NCI-H2196 treated with DMSO at 0.1 percent for 48 hours (cell line): ENCODE measurements around the gene SPOCK1.

Experiments
- DNase-seq: peaks from one replicate; lab custom pipeline; 2025; ENCODE audit not compliant: unreplicated experiment; lab: John Stamatoyannopoulos, UW

The SPOCK1 gene

DNA sequence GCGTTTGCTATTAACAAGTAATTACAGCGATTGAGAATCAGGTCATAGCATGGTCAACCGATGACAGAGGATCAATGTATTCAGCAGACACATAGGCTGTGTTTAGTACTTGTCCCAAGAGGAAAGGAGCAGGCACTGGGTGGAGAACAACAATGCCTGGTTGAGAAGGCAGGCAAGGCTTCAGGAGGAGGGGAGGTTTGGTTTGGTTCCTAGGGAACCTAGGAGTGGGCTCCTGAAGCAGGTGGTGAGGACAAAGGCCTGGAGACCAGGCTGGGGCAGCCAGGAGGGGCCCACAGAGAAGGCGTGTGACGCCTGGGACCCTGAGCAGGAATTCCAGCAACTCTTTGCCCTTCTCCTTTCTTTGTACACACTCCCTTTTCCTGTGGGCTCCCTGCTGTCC lies 195.6 kb downstream of the SPOCK1 start:
- no peak for DNase-seq

DNA sequence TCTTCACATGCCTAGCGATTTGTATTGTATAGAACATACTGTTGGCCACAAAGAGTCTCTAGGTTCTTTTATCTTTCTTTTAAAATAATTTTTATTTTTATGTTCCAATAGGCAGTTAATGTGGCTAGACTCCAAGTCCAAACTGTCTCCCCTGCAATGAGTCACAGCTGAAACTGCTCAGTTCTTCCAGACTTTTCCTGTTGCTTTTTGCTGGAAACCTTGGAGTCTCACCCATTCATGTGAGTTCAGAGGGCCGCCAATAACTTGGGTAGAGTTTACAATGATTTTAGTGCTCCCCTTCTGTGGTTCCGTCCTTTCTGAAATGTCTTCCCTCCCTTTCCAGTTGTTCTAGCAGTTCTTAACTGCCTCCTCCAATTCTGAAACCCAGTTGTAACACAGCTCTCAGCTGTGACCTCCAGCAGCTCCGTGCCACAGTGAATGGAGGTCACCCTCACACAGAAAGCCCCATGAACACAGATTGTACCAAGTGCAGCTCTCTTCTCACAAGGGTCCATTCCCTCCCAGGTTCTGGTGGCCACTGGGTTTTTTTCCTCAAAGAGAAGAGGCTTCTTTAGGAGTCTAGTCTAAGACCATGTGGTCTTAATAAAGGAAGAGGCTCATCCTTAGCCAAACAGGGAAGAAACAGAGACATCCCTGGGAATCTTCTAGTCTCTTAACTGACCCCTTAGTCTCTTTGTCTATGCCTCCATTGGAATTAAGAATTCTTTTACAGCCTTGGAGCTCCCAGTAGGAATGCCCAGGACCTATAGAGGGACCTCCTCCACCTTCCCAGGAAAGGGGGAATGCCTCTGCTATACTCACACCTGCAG lies 198.5 kb downstream of the SPOCK1 start:
- no peak for DNase-seq

DNA sequence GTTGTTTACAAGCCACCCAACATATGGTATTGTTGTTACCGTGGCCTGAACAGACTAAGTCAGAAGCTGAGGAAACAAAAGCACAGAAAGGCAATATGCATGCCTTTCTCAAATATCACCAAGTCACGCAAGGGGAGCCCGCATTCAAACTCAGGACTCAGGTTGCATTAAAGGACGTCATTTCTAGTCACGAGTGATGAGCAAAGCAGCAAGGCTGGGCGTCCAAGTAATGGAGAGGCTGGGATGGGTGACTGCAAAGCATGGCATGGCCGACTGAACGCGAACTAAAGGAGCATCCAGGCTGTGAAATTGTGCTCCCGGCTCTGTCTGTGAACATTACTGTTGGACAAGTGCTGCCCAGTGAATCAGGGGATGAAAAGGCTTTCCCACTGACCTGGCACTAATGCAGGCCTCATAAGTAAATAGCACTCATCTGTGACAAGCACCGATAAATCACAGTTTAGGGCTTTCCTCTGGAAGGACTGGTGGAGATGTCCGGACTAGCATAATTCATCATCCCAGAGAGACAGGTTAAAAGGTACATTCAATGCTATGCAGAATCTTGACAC lies 202.8 kb downstream of the SPOCK1 start:
- peak; percentile 34 for DNase-seq

DNA sequence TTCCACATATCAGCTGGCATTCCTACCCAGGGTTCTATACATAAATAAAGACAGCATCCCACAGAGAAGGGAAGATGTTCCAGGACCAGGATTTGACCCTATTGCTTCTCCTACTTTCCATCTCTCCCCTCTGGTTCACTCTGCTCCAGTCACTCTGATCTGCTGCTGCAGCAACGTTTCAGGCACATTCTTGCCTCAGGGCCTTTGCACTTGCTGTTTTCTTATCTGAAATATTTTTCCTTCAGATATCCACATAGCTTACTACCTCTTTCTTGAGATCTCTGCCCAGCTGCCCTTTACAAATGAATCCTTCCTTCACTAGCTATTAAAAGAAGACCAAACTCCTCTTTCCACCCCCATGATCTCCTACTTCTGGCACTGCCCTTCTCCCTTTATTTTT lies 204.5 kb downstream of the SPOCK1 start:
- DNase-seq, result no peak

DNA sequence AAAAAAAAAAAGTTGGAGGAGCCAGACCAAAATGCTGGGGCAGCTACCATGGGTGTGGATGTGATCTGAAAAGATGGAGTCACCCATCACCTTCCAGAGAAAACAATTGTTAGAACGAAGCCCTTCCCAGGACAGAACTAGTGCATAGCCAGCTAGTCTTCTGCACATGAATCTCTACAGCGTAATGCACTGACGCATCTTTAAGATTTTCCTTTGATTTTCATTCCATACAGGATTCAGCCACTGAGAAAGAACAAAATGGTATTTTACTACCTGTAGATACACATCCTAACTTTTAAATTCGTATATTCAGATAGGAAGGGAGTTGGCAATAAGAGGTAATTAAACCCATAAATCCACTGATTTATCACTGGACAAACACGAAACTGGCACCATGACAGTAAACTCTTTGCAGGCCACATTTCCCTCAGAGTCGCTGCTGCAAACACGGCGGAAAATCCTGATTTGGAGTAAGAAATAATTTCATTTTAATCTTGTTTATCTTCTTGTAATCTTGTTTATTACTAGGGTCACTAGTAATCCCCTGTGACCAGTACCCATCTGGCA lies 206.6 kb downstream of the SPOCK1 start:
- no peak for DNase-seq

DNA sequence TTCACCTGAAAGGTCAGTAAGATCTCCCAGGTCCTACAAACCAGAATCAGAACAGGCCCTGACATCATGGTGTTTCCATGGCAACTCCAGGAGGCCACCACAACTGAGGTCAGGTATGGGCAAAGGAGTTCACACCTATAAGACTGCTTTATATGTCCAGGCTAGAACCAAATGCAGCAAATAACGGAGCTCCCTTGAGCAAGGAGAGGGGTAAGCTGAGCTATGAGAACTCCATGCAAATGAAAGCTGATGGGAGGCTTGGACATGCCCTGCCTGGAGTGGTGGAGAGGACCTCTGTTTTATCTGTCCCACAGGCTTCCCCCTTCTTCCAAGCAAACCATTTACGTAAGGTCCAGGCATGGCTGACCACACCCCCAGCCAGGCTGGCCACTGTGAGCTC lies 207.7 kb downstream of the SPOCK1 start:
- no peak for DNase-seq

DNA sequence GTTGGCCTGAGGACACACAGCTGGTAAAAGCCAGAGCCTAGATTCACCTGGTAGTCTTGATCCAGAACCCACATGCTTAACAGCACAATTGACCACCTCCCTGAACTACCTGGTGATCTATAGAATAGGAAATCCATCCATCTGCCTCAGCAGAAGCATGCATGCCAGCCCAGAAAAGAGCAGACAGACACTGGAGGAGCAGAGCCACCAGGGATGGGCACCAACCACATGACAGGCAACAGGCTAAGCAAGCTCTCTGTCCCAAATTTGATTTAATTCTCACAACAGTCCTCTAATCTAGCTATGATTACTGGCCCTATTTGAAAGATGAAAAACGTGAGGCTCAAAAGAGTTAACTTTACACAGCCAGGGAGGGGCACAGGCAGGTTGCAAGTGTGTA lies 208.1 kb downstream of the SPOCK1 start:
- DNase-seq, result no peak

DNA sequence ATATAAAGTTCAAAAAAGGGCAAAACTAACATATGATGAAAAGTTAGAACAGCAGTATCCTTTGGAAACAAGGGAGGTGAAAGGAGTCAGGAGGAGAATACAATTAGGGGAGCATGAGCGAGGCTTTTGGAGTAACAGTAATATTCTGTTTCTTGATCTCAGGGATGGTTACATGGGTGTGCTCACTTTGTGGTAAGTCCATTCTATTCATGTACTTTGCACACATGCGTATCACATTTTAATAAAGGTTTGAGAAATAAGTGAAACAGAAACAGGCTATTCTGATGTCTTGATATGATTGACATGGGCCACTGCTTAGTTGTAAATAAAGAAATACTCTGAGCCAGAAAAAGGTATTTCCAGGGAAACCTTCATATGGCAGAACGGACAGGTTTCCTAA lies 208.8 kb downstream of the SPOCK1 start:
- DNase-seq, result no peak

DNA sequence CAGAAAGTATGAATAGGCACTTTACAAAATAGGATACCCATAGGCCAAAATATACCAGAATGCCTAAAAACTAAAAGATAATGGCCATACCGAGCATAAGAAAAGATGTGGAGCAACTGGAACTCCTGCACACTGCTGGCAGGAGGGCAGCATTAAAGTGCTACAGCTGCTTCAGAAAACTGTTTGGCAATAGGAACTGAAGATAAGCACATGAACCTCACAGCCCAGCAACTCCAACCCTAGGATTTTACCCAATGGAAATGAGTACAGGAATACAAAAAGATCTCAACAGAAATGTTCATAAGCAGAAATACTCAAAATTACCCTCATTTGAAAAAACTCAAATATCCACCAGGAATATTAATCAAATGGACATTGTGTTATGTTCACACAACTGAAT lies 209.3 kb downstream of the SPOCK1 start:
- DNase-seq, result no peak

DNA sequence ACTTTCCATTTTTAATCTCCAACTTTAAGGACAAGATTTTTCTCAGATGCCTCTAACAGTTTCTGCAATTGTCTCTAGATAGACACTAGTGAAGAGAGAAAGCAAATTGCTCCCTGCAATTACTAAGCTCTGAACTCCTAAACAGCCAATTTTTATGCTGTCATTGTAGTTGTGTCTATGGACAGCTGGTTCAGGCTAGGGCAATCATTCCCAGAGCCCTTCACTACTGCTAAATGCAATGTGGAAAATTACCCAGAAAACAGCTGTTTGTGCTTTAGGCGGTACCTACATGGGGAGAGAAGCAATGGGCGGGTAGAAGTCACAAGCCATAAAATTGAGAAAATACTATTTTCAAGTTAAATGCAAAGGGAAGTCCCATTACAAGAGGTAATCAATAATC lies 211.6 kb downstream of the SPOCK1 start:
- DNase-seq, result no peak

DNA sequence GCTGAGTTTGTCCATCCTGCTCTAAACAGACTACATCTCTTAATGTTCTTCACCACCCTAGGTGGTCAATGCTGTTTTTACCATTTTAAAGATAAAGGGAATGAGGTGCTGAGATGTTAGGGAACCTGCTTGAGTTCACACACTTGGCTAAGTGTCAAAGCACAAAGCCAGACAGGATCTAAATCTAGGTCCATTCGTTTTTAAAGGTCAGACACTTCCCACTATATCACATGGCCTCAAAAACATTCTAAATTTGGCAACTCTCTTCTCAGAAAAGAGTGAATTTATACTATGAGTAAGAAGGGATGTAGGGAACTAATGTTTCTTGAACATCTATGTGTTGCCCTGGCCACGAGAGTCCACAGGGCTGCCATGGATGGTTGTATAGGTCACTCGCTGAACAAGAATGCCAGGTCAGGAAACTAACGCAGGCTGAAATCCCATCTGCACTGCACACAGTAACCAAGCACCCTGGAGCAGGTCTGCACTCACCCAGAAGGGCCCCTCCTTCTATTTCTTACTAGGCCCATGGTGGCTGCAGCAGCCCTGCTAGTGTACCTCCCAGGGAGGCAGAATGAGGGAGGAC lies 213.0 kb downstream of the SPOCK1 start:
- no peak for DNase-seq

DNA sequence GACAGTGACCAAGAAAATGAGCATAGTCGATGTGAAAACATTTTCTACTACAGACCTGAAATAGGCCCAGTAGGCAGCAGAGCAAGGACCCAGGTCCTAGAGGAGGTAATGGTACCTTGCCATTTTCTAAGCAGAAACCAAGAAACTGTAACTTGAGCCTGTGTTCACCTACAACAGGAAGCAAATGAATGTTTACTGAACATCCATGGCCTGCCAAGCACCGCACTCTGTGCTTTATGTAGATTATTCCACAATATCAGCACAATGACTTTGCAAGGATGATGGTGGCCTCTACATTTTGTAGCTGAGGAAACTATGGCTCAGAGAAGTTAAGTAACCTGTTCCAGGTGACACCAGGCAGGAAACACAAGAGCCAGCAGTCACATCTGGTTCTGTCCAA lies 215.3 kb downstream of the SPOCK1 start:
- DNase-seq, result peak; percentile 30

DNA sequence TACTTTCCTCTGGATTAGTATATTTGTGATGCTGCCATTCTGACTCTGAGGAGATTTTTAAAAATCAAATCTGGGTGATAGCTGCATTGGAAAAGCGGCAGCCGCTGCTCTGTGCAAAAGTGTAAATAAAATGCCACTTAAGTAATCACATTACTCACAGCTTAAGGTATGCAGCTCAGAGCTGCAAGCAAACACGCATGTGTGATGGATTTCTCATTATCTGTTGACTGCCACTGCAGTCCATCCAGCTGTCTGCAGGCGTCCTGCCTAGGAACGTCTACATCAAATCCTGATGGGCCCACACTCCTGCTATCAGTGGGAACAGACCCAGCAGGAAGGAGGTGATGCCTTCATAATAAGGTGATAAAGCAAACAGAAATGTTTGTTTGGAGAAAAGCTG lies 216.9 kb downstream of the SPOCK1 start:
- no peak for DNase-seq

DNA sequence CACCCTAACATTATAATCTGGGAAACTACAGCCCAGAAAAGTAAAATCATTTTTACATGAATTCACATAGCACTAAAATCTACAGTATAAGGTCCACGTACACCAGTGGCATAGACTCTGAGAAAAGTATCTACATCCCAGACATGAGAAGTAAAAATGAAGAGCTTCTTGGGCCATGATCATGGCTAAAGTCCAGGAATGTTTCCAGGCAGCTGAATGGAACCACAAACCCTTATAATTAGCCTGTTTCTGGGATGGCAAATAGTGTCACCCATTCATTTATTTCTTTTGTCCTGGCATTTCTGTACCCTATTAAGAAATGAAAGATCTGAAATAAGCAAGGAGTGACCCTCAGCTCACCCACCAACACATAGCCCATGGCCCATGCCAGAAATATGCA lies 217.9 kb downstream of the SPOCK1 start:
- DNase-seq, result no peak

DNA sequence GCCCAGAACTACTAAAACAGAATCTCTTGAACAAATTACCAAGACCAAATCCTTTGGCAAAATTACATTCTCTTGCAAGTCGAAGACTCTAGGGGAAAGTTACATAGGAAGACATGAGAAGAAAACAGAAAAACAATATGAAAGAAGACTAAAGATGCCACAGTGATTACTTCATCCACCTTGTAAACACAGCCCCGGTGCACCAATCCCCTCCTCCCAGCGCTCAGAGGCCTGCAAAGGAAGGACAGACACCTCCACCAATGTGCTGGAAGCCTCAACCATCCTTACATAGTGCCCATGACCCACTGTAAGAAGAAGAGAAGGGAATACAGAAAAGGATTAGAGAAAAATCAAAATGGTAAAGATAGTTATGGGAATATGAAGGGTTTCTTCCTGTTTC lies 218.5 kb downstream of the SPOCK1 start:
- DNase-seq, result no peak

DNA sequence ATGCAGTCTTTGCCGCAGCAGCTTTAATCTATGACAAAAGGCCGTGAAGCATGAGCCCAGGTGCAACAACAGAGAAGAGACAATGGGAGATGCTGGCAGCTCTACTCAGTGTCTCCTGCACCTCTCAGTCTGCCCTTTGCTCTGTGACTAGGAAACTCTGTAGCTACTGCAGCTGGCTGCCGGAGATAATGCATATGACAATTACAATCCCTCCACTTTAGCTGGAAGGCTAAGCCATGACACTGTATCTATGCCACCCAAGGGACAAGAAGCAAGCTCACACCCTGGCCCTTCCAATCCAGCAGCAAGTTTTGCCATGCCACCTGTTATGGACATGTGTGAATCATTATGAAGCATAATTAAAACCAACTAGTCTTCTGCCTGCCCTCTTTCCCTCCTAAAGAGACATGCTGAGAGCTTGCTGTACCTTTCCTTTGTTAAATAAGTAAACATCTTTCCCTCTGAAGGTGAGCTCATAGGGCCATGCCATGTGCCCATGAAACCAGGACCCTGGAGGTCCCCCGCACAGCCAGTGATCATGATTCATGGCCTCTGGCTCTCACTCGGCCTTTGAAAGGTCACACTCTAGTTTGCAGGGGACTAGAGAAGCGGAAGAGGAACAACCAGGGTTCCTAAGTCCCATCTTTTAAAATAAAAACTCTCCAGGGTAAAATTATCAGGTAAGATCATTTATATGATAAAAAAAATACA lies 219.4 kb downstream of the SPOCK1 start:
- DNase-seq, result no peak

DNA sequence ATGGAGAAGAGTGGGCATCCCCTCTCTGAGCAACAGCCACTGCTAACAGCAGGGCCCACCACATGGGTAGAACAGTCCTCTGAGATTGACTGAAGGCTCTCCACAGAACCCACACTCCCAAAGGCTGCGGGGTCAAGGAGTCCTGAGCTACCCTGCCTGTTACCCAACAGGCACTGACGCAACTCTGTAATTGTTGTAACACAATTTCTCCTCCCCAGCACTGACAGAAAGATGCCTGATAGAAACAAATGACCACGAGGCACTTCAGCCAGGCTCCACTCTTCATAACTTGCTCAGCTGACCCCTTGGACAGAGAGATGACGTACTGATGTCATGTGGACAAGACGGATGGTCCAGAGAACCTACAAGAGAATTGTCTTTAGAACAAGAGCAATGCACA lies 220.7 kb downstream of the SPOCK1 start:
- no peak for DNase-seq

DNA sequence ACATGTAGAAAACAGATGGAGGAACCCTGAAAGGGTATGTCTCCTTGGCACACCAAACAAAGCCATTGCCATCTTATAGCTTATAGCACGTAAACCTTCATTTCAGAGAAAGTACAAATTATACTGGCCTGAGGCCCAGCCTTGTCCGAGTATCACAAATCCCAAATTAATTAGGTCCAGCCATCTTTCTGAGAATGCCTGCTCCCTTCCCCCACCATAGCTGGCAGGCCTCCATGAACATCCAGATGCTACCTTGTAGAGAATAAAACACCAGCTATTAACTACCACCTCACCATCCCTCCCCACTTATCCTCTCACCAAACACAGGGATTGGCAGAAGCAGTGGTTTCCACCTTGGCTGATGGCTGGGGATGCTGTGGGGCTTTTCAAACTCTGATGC lies 224.0 kb downstream of the SPOCK1 start:
- DNase-seq, result peak; percentile 29

DNA sequence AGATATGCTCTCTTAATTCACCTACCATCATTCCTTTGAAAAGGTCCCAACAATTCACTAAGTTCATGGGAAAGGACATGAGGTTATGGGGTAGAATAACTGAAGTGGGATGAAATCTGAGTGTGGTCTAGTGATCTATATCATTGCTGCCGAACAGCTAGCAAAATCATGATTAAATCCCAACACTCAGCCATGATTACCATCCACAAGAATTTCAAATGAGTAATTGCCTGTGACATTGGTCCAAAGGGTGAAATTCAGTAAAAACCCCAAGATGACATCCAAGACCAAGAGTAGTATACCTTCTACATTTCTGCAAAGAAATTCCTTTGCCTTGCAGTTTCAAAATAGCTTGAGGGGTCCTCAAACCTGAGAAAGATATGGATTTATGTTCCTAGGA lies 225.6 kb downstream of the SPOCK1 start:
- DNase-seq, result no peak

DNA sequence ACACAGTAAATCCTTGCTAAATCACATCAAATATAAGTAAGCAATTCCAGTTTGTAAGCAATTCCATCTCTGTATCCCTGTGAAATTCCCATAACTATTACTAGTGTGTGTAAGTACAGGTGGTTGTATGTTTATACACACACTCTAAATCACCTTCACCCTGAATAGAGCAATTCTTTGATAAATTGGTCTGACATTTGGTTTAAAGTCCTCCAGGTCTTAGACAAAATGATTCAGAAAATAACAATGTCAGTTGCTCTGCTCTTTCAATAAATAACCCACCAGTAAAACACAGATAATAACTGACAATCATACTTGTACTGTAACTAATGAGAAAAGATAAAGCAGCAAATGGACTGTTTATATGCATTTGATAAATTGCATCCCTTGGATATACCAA lies 226.3 kb downstream of the SPOCK1 start:
- no peak for DNase-seq

DNA sequence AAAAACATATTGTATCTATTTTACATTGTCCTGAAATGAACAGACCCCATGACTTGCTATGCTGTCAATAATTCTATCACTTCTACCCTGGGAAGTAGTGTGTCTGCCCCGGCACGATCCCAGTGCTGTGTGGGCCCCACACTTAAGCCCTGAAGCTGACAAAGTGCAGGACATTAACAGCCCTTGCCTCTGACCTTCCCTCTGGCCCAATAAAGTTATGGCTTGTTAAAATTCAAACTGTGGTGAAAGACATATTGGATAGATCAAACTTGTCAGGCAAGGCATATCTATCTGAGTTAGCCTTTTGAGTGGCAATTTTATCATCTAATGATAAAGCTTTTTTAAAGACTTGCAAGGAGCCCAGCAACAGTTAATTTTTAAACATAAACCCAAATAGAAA lies 229.2 kb downstream of the SPOCK1 start:
- no peak for DNase-seq

DNA sequence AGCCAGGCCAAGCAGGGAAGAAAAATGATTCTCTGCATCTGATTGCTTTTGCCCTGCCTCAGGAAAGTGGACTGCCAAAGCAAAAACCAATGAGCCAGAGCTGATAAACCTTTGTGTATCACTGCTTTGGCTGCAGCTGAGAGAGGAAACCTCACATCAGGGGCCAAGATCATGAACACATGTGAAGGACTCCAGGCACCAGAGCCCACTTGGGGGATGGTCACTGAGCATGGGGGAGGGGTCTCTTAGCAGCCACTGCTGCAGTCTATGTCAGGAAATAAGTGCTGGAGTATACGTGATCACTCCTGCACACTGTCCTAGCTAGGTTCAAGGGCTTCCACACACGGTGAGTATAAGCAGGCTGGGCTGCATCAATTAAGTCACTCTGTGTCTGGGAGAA lies 229.9 kb downstream of the SPOCK1 start:
- no peak for DNase-seq
